ENCODE data around the gene ANAPC5. TPM values are rescaled to one million over a fixed set of nuclear protein-coding genes. Genes with fewer than 3 reads are reported as not detected.
"Not testable (repeated sequence)": the region's sequence is repeated elsewhere in the genome, so short reads cannot be mapped to it uniquely, and the experiment has no call there.

The ANAPC5 gene
- total RNA-seq, 1 experiment from 2014 or later: 153 TPM

- intact Hi-C loops (cut with micrococcal nuclease; ENCODE audit: unreplicated experiment): no loop called here
- Mint-ChIP-seq H3K4me1 (ENCODE audit: low read depth, unreplicated experiment) (no peaks in the 10 kb centered on the region), H3K27ac (ENCODE audit: unreplicated experiment) (no peak overlapping the region), H3K36me3 (ENCODE audit: insufficient read depth, unreplicated experiment) (peaks cover 11% of the 10 kb centered on the region), H3K27me3 (ENCODE audit: unreplicated experiment) (no peaks in the 10 kb centered on the region), H3K9me3 (ENCODE audit: low read depth, unreplicated experiment) (no peaks in the 10 kb centered on the region), H3K4me3 (ENCODE audit: low read depth, unreplicated experiment) (no peak overlapping the region)
- BruUV-seq (replicated peaks): TSS peak; percentile 22
- DNase-seq: no peak
- CTCF ChIA-PET: no interaction called here
- TF ChIP-seq CTCF (IDR thresholded peaks at IDR 0.05; ENCODE audit: unreplicated experiment): no peak
Measured at GRCh38 chr12:121304306-121304705, 47.9 kb downstream of the ANAPC5 start.

- no peak for TF ChIP-seq CTCF (IDR thresholded peaks at IDR 0.05; ENCODE audit: unreplicated experiment)
- no peak for DNase-seq
- intact Hi-C loops (cut with micrococcal nuclease; ENCODE audit: unreplicated experiment): no loop called here
- H3K4me3 Mint-ChIP-seq (ENCODE audit: low read depth, unreplicated experiment): no peak overlapping the region
- H3K27ac Mint-ChIP-seq (ENCODE audit: unreplicated experiment): no peak overlapping the region
- H3K36me3 Mint-ChIP-seq (ENCODE audit: insufficient read depth, unreplicated experiment): peaks cover 13% of the 10 kb centered on the region
- H3K9me3 Mint-ChIP-seq (ENCODE audit: low read depth, unreplicated experiment): no peaks in the 10 kb centered on the region
- CTCF ChIA-PET: interaction anchor here (0.7 kb wide), 1 partner anchor 50 kb away, joined by 3 read pairs; no protein-coding TSS in a partner anchor
- H3K27me3 Mint-ChIP-seq (ENCODE audit: unreplicated experiment): no peaks in the 10 kb centered on the region
- no TSS peak for BruUV-seq (replicated peaks)
- no peaks in the 10 kb centered on the region for H3K4me1 Mint-ChIP-seq (ENCODE audit: low read depth, unreplicated experiment)
Measured at GRCh38 chr12:121301876-121302275, 50.3 kb downstream of the ANAPC5 start.

- Mint-ChIP-seq H3K9me3 (ENCODE audit: low read depth, unreplicated experiment) (no peaks in the 10 kb centered on the region), H3K27me3 (ENCODE audit: unreplicated experiment) (no peaks in the 10 kb centered on the region), H3K4me1 (ENCODE audit: low read depth, unreplicated experiment) (no peaks in the 10 kb centered on the region), H3K27ac (ENCODE audit: unreplicated experiment) (no peak overlapping the region), H3K4me3 (ENCODE audit: low read depth, unreplicated experiment) (no peak overlapping the region), H3K36me3 (ENCODE audit: insufficient read depth, unreplicated experiment) (peaks cover 23% of the 10 kb centered on the region)
- no peak for TF ChIP-seq CTCF (IDR thresholded peaks at IDR 0.05; ENCODE audit: unreplicated experiment)
- CTCF ChIA-PET: interaction anchor here (0.6 kb wide), 1 partner anchor 388 kb away, joined by 3 read pairs; no protein-coding TSS in a partner anchor
- no TSS peak for BruUV-seq (replicated peaks)
- no peak for DNase-seq
- intact Hi-C loops (cut with micrococcal nuclease; ENCODE audit: unreplicated experiment): no loop called here
Measured at GRCh38 chr12:121300083-121300819, 52.0 kb downstream of the ANAPC5 start.

GRCh38 chr12:121299662-121300061 is 52.5 kb downstream of the ANAPC5 start:
- CTCF ChIA-PET: no interaction called here
- TF ChIP-seq CTCF (IDR thresholded peaks at IDR 0.05; ENCODE audit: unreplicated experiment): no peak
- Mint-ChIP-seq H3K27ac (ENCODE audit: unreplicated experiment) (no peak overlapping the region), H3K9me3 (ENCODE audit: low read depth, unreplicated experiment) (no peaks in the 10 kb centered on the region), H3K4me1 (ENCODE audit: low read depth, unreplicated experiment) (no peaks in the 10 kb centered on the region), H3K4me3 (ENCODE audit: low read depth, unreplicated experiment) (no peak overlapping the region), H3K27me3 (ENCODE audit: unreplicated experiment) (no peaks in the 10 kb centered on the region), H3K36me3 (ENCODE audit: insufficient read depth, unreplicated experiment) (peaks cover 26% of the 10 kb centered on the region)
- BruUV-seq (replicated peaks): no TSS peak
- DNase-seq: no peak
- intact Hi-C loops (cut with micrococcal nuclease; ENCODE audit: unreplicated experiment): no loop called here

- BruUV-seq (replicated peaks); H3K9me3 Mint-ChIP-seq (ENCODE audit: low read depth, unreplicated experiment); DNase-seq; H3K4me1 Mint-ChIP-seq (ENCODE audit: low read depth, unreplicated experiment); H3K27ac Mint-ChIP-seq (ENCODE audit: unreplicated experiment); intact Hi-C loops (cut with micrococcal nuclease; ENCODE audit: unreplicated experiment); H3K27me3 Mint-ChIP-seq (ENCODE audit: unreplicated experiment): not testable (repeated sequence)
- CTCF ChIA-PET: interaction anchor here (0.6 kb wide), 1 partner anchor 177 kb away, joined by 3 read pairs; no protein-coding TSS in a partner anchor
- Mint-ChIP-seq H3K4me3 (ENCODE audit: low read depth, unreplicated experiment) (peak overlapping the region; percentile 88), H3K36me3 (ENCODE audit: insufficient read depth, unreplicated experiment) (peaks cover 26% of the 10 kb centered on the region)
Measured at GRCh38 chr12:121298411-121298810, 53.8 kb downstream of the ANAPC5 start.

Data from Calu3 (cell line).